DMS153 treated with DMSO at 0.1 percent for 48 hours (cell line): Measurements from ENCODE around the gene VGLL2.

Source experiments
- DNase-seq: peaks from one replicate; lab custom pipeline; 2025; ENCODE audit not compliant: unreplicated experiment; lab: John Stamatoyannopoulos, UW

The VGLL2 gene

DNA sequence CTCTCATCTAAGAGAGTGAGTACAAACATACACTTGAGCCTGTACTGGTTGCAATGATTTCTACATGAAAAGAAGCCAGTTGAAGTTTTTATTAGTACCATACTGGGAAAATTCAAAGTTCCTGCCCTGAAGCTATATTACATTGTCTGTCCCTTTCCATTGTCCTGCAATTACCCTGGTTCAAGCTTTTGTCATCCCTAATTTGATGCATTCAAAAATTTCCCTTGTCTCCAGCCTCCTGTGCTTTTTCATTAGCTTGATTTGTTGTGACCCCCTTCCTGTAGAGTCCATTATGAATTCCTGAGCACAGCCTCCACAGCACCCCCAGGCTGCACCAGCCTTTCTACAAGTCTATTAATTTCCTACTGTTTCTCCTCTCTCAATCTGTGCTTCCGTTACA, 46.4 kb downstream of the VGLL2 start:
- no peak for DNase-seq

DNA sequence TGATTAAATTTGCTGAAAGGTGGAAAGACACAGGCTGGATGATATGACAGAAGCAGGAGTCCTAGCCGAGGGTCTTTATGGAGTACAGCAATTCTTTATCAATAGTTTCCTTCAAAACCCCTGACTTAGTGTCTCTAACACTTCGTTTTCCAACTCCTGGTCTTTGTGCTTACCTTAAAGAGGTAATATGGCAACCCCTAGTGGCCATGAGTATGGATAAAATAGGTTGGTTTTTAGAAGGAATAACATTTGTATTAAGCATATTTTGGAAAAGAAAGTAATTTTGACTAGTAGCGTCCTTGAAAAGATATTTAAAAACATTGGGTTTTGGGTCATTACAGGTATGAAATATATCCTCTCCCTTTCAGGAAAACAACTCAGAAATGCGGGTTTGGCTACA, 51.9 kb downstream of the VGLL2 start:
- DNase-seq, result no peak
